Measurements from ENCODE around the gene DMRTB1. TPM values are rescaled to one million over a fixed set of nuclear protein-coding genes. Genes with fewer than 3 reads are reported as not detected.

Gene DMRTB1
- total and polyA plus RNA-seq, 2 of the 8 experiments (the other 6 are each of a cell fraction or from before 2014, with no cell fraction given) = 0.06 to 0.35 TPM

GRCh38 chr1:53459321-53460175 is at the start of gene DMRTB1 (continued):
- TF ChIP-seq CHD7 (IDR thresholded peaks at IDR 0.05; ENCODE audit: insufficient replicate concordance, low read length) (no peak), RXRA (IDR thresholded peaks at IDR 0.05; ENCODE audit: insufficient read depth, low read depth, low read length) (no peak), CBX5 (IDR thresholded peaks at IDR 0.05; ENCODE audit: low read depth, low read length) (no peak), TCF12 (IDR thresholded peaks at IDR 0.05; ENCODE audit: low read depth, low read length) (no peak)
